HepG2 (cell line): Measurements from ENCODE around the gene OBSL1. TPM values are rescaled to one million over a fixed set of nuclear protein-coding genes. Genes with fewer than 3 reads are reported as not detected.

ENCODE experiments used
- ATAC-seq: fragments of 200-7000 bp; cut with Tn5 transposase; 3 replicates; pipeline ENCODE4 v1.9.1; 2020; ENCODE audit warnings: mild to moderate bottlenecking, moderate library complexity
- BruUV-seq: library from RNA; stranded (reverse); fragments of 400-500 nt; replicated peaks from 2 replicates; lab custom pipeline; 2021; lab: Mats Ljungman, UMichigan
- CTCF ChIA-PET: fragments of 300-600 bp; formaldehyde crosslinking; extraction: SDS; loops from one replicate; lab custom pipeline; 2021; ENCODE audit warnings: low total read pairs, inconsistent platforms, low intra/inter-chr PET ratio; lab: Yijun Ruan, JAX
- POLR2A ChIA-PET: fragments of 350-600 bp; sonication (Branson Sonifier 250); formaldehyde crosslinking; loops from one replicate; lab custom pipeline; 2020; ENCODE audit warnings: antibody characterized with exemption, inconsistent platforms; lab: Yijun Ruan, JAX
- DNase-seq: peaks from one replicate; pipeline ENCODE4 v3.0.0-alpha.2; 2015; ENCODE audit warnings: low spot score
- FAIRE-seq: peaks from 3 replicates; lab custom pipeline; 2011; peaks lifted over from hg19 to GRCh38; lab: Jason Lieb, UNC
- H2AFZ ChIP-seq: one replicate; pipeline ENCODE4 v1.6.1; 2011; ENCODE audit warnings: low read length, inconsistent platforms
- H3K27ac ChIP-seq: fragments of 300-600 bp; 3 replicates; pipeline ENCODE4 v1.8.0; 2011; ENCODE audit warnings: mixed run types, mild to moderate bottlenecking, mixed read lengths, low read length, inconsistent platforms; ENCODE audit not compliant: insufficient read depth; ENCODE audit errors: extremely low read length
- H3K27me3 ChIP-seq, 2 experiments: fragments of 200-600 bp in 1 of 2; 2 replicates in 1 of 2; 3 replicates in 1 of 2; pipeline versions ENCODE4 v1.6.0 to v1.8.0; 2011; ENCODE audit warnings: low read length in 2 of 2, mild to moderate bottlenecking in 2 of 2, moderate library complexity in 2 of 2, inconsistent platforms in 1 of 2; ENCODE audit not compliant: insufficient read depth in 2 of 2, control insufficient read depth in 1 of 2
- H3K36me3 ChIP-seq, 2 experiments: fragments of 200-600 bp in 1 of 2; replicated peaks in 1 of 2; 2 replicates in 1 of 2; 3 replicates in 1 of 2; pipeline versions ENCODE4 v1.5.1 to v1.8.0; 2011; ENCODE audit warnings: low read length in 2 of 2, inconsistent platforms in 1 of 2; ENCODE audit not compliant: insufficient read depth in 2 of 2, control insufficient read depth in 1 of 2
- H3K4me1 ChIP-seq: 2 replicates; pipeline ENCODE4 v1.5.1; 2012; ENCODE audit warnings: low read length, inconsistent platforms; ENCODE audit not compliant: insufficient read depth
- H3K4me2 ChIP-seq: 2 replicates; pipeline ENCODE4 v1.6.0; 2011; ENCODE audit warnings: low read depth, low read length, inconsistent platforms
- H3K4me3 ChIP-seq, 3 experiments: fragments of 200-600 bp in 1 of 3; sonication (generic), shearing (Covaris generic) in 1 of 3; replicated peaks in 1 of 3; 2 replicates each; pipeline ENCODE4 v1.5.1; 2011 to 2016; ENCODE audit warnings: low read length in 3 of 3, inconsistent platforms in 2 of 3, low read depth in 2 of 3, mild to moderate bottlenecking in 2 of 3, control low read depth in 1 of 3, mixed read lengths in 1 of 3; ENCODE audit not compliant: insufficient read depth in 1 of 3
- H3K79me2 ChIP-seq: one replicate; pipeline ENCODE4 v1.6.1; 2011; ENCODE audit warnings: low read length, inconsistent platforms; ENCODE audit not compliant: insufficient read depth
- H3K9ac ChIP-seq: 2 replicates; pipeline ENCODE4 v1.6.0; 2011; ENCODE audit warnings: mild to moderate bottlenecking, low read depth, low read length, inconsistent platforms; ENCODE audit not compliant: insufficient read depth
- H3K9me3 ChIP-seq: 2 replicates; pipeline ENCODE4 v1.5.1; 2012; ENCODE audit warnings: mild to moderate bottlenecking, low read length
- H4K20me1 ChIP-seq: 2 replicates; pipeline ENCODE4 v1.6.0; 2011; ENCODE audit warnings: inconsistent platforms, mild to moderate bottlenecking, low read length, moderate library complexity; ENCODE audit not compliant: insufficient read depth
- HNF1B ChIP-seq: sonication (generic); formaldehyde crosslinking; IDR thresholded peaks from 2 replicates; pipeline ENCODE4 v1.5.1; 2020; ENCODE audit warnings: mild to moderate bottlenecking, moderate library complexity, missing genetic modification reagents
- HNF4A ChIP-seq: sonication (generic); formaldehyde crosslinking; IDR thresholded peaks from 2 replicates; pipeline ENCODE4 v1.4.0; 2020; ENCODE audit warnings: missing genetic modification reagents
- SKIL ChIP-seq: sonication (generic); formaldehyde crosslinking; IDR thresholded peaks from 2 replicates; pipeline ENCODE4 v1.8.0; 2022; ENCODE audit warnings: missing genetic modification reagents, mild to moderate bottlenecking, moderate library complexity, borderline replicate concordance
- ZMYM3 ChIP-seq: sonication (generic); formaldehyde crosslinking; IDR thresholded peaks from 2 replicates; pipeline ENCODE4 v1.5.1; 2020; ENCODE audit warnings: mild to moderate bottlenecking, missing genetic modification reagents
- ZNF770 ChIP-seq: sonication (generic); formaldehyde crosslinking; IDR thresholded peaks from 2 replicates; pipeline ENCODE4 v1.5.0; 2020; ENCODE audit warnings: mild to moderate bottlenecking, missing genetic modification reagents
- WGBS: methylation state at CpG from one replicate; pipeline ENCODE4 v1.1.6; 2017; ENCODE audit warnings: low lambda C conversion rate; 5-methylcytosine and 5-hydroxymethylcytosine counted together
- in situ Hi-C: cut with HindIII; loops from 2 replicates; pipeline ENCODE4 v1.10.0; 2017; ENCODE audit warnings: low pct_unique_long_range_greater_than_20kb; ENCODE audit not compliant: extremely low pct_ligation_motif_present
- intact Hi-C: fragments of 100-400 bp; cut with micrococcal nuclease; formaldehyde crosslinking; loops from one replicate; pipeline ENCODE4 v1.10.0; 2022; ENCODE audit not compliant: unreplicated experiment
- polyA plus RNA-seq, 8 experiments: library from polyadenylated mRNA; depleted of rRNA in 3 of 8; stranded (reverse) in 7 of 8; unstranded in 1 of 8; fragments of >200 nt; fragmentation: Illumina TruSeq in 4 of 8; extraction: Trizol in 4 of 8; gene quantifications; 2 replicates each; pipeline versions ENCODE4 v1.2.1 to v1.2.3, GENCODE V29; 2011 to 2016; ENCODE audit warnings: low read depth in 4 of 8, missing spikeins in 1 of 8, mixed read lengths in 1 of 8; ENCODE audit not compliant: insufficient read depth in 1 of 8
- total RNA-seq, 5 experiments: library from RNA; depleted of rRNA; stranded (reverse); fragments of >200 nt; fragmentation: Illumina TruSeq; extraction: Trizol; gene quantifications; 2 replicates each; pipeline ENCODE4 v1.2.3, GENCODE V29; 2016; ENCODE audit warnings: low read depth in 1 of 5

Gene OBSL1
- total and polyA plus RNA-seq, 2 of the 13 experiments (the other 11 are each of a cell fraction or from before 2014, with no cell fraction given), result 86.7 to 218 TPM

- H3K4me2 ChIP-seq, result no peak overlapping the region
- no peaks in the 10 kb centered on the region for H3K36me3 ChIP-seq
- FAIRE-seq (no peak), DNase-seq (no peak), ATAC-seq (no peak)
- in situ Hi-C loops, result no loop called here
- H3K9me3 ChIP-seq, result no peaks in the 10 kb centered on the region
- BruUV-seq, result no TSS peak
- H3K27ac ChIP-seq, result no peak overlapping the region
- H2AFZ ChIP-seq, result no peak overlapping the region
- H3K27me3 ChIP-seq, result no peaks in the 10 kb centered on the region; a peak in 1 of 5 replicates
- peaks cover 60% of the 10 kb centered on the region for H3K4me1 ChIP-seq
- no peak overlapping the region for H3K4me3 ChIP-seq
- POLR2A ChIA-PET, result interaction anchor here (1.2 kb wide), 1 partner anchor 22 kb away, joined by 3 read pairs; the partner anchor contains the start of gene OBSL1
- intact Hi-C loops, result no loop called here
- TF ChIP-seq ZMYM3 (CRISPR knock-in tag) (peak; percentile 64), HNF4A (CRISPR knock-in tag) (0 out of 2 replicates have a peak, but pooled peaks have one; percentile 12), HNF1B (CRISPR knock-in tag) (no peak), SKIL (CRISPR knock-in tag) (no peak), ZNF770 (CRISPR knock-in tag) (peak; percentile 88)
- CTCF ChIA-PET, result no interaction called here
- no peaks in the 10 kb centered on the region for H4K20me1 ChIP-seq
- no peak overlapping the region for H3K9ac ChIP-seq
- WGBS, result 46% methylated on average over 2 of the region's 2 CpGs
- no peaks in the 10 kb centered on the region for H3K79me2 ChIP-seq
Observed at GRCh38 chr2:219593154-219593553, 21.8 kb upstream of the OBSL1 start.
